H1 (cell line): ENCODE measurements around the gene LTBP1. TPM values are rescaled to one million over a fixed set of nuclear protein-coding genes. Genes with fewer than 3 reads are reported as not detected.

Experiments used
- CTCF ChIA-PET: fragments of 300-600 bp; sonication (Branson Sonifier 250); formaldehyde crosslinking; loops from one replicate; lab custom pipeline; 2021; ENCODE audit not compliant: partially characterized antibody; lab: Charles Lee
- POLR2A ChIA-PET: fragments of 300-600 bp; sonication (Branson Sonifier 250); formaldehyde crosslinking; loops from one replicate; lab custom pipeline; 2021; ENCODE audit warnings: inconsistent platforms; ENCODE audit not compliant: partially characterized antibody; lab: Charles Lee
- DNase-seq, 2 experiments: peaks; one replicate each; pipeline versions ENCODE4 v3.0.0 to v3.0.0-alpha.2; 2010 to 2022; ENCODE audit warnings: low spot score in 2 of 2, low read depth in 1 of 2, mixed read lengths in 1 of 2
- FAIRE-seq: peaks from 2 replicates; lab custom pipeline; 2011; peaks lifted over from hg19 to GRCh38; lab: Jason Lieb, UNC
- H2AFZ ChIP-seq: 2 replicates; pipeline ENCODE4 v1.8.1; 2012; ENCODE audit warnings: low read length, inconsistent platforms
- H2AK5ac ChIP-seq: 2 replicates; pipeline ENCODE4 v1.6.1; 2013; ENCODE audit warnings: low read depth, low read length
- H2BK120ac ChIP-seq: replicated peaks from 2 replicates; pipeline ENCODE3; 2013; ENCODE audit warnings: low read depth, low read length, inconsistent platforms
- H2BK12ac ChIP-seq: 2 replicates; pipeline ENCODE4 v1.6.1; 2013; ENCODE audit warnings: low read depth, low read length
- H2BK15ac ChIP-seq: 2 replicates; pipeline ENCODE4 v1.6.1; 2013; ENCODE audit warnings: low read length
- H2BK20ac ChIP-seq: 2 replicates; pipeline ENCODE4 v1.6.1; 2013; ENCODE audit warnings: low read length
- H2BK5ac ChIP-seq: 2 replicates; pipeline ENCODE4 v1.6.1; 2013; ENCODE audit warnings: low read depth, low read length
- H3K14ac ChIP-seq: 2 replicates; pipeline ENCODE4 v1.6.1; 2013; ENCODE audit warnings: inconsistent platforms; ENCODE audit not compliant: insufficient read length
- H3K18ac ChIP-seq: 2 replicates; pipeline ENCODE4 v1.6.1; 2013; ENCODE audit warnings: low read length; ENCODE audit errors: extremely low read depth
- H3K23ac ChIP-seq: 2 replicates; pipeline ENCODE4 v1.6.1; 2013; ENCODE audit warnings: inconsistent platforms; ENCODE audit not compliant: insufficient read length
- H3K23me2 ChIP-seq: 2 replicates; pipeline ENCODE4 v1.6.1; 2013; ENCODE audit warnings: low read depth, low read length
- H3K27ac ChIP-seq: 2 replicates; pipeline ENCODE4 v1.6.1; 2011; ENCODE audit warnings: low read depth, low read length, inconsistent platforms
- H3K27me3 ChIP-seq, 4 experiments: replicated peaks in 1 of 4; 1 replicate in 1 of 4; 2 replicates in 3 of 4; pipeline versions ENCODE4 v1.6.1 to v1.8.1; 2011 to 2013; ENCODE audit warnings: low read length in 3 of 4, mild to moderate bottlenecking in 3 of 4, inconsistent platforms in 2 of 4, mixed read lengths in 2 of 4, moderate library complexity in 1 of 4; ENCODE audit not compliant: control insufficient read depth in 3 of 4, insufficient read depth in 3 of 4; ENCODE audit errors: extremely low read depth in 1 of 4
- H3K36me3 ChIP-seq, 4 experiments: 2 replicates each; pipeline versions ENCODE4 v1.6.1 to v1.8.1; 2011 to 2013; ENCODE audit warnings: mild to moderate bottlenecking in 4 of 4, low read length in 3 of 4, moderate library complexity in 2 of 4, control low read depth in 1 of 4, inconsistent platforms in 1 of 4; ENCODE audit not compliant: insufficient read depth in 4 of 4, control insufficient read depth in 2 of 4
- H3K4ac ChIP-seq: replicated peaks from 2 replicates; pipeline ENCODE3; 2013; ENCODE audit warnings: low read length, low read depth, mixed read lengths, inconsistent platforms; ENCODE audit not compliant: insufficient read length
- H3K4me1 ChIP-seq, 4 experiments: replicated peaks in 1 of 4; 1 replicate in 1 of 4; 2 replicates in 3 of 4; pipeline versions ENCODE4 v1.6.1 to v1.8.1; 2011 to 2013; ENCODE audit warnings: low read length in 3 of 4, inconsistent platforms in 2 of 4, mixed read lengths in 1 of 4; ENCODE audit not compliant: insufficient read depth in 4 of 4, control insufficient read depth in 3 of 4
- H3K4me2 ChIP-seq, 2 experiments: 2 replicates each; pipeline versions ENCODE4 v1.6.1 to v1.8.1; 2011 to 2013; ENCODE audit warnings: low read depth in 2 of 2, low read length in 2 of 2, control low read depth in 1 of 2, inconsistent platforms in 1 of 2, mild to moderate bottlenecking in 1 of 2; ENCODE audit not compliant: insufficient read depth in 1 of 2
- H3K4me3 ChIP-seq, 4 experiments: fragments of 200-600, 300-600 bp in 1 of 4; sonication (generic), shearing (Covaris generic), sonication (Bioruptor Twin) in 1 of 4; 2 replicates each; pipeline versions ENCODE4 v1.5.1 to v1.8.1; 2011 to 2016; ENCODE audit warnings: low read length in 4 of 4, low read depth in 3 of 4, control low read depth in 2 of 4, inconsistent platforms in 2 of 4, mild to moderate bottlenecking in 2 of 4, mixed read lengths in 1 of 4, moderate library complexity in 1 of 4; ENCODE audit not compliant: insufficient read depth in 2 of 4; ENCODE audit errors: extremely low read depth in 1 of 4
- H3K56ac ChIP-seq: replicated peaks from 2 replicates; pipeline ENCODE3; 2013; ENCODE audit warnings: low read depth, mild to moderate bottlenecking, mixed read lengths, low read length, inconsistent platforms; ENCODE audit not compliant: insufficient read length
- H3K79me1 ChIP-seq: 2 replicates; pipeline ENCODE4 v1.6.1; 2013; ENCODE audit warnings: low read depth, low read length, control low read depth
- H3K79me2 ChIP-seq, 2 experiments: 2 replicates each; pipeline versions ENCODE4 v1.6.1 to v1.8.1; 2012 to 2013; ENCODE audit warnings: low read length in 2 of 2, mild to moderate bottlenecking in 2 of 2, inconsistent platforms in 1 of 2; ENCODE audit not compliant: insufficient read depth in 2 of 2, control insufficient read depth in 1 of 2
- H3K9ac ChIP-seq, 4 experiments: replicated peaks in 1 of 4; 1 replicate in 1 of 4; 2 replicates in 3 of 4; pipeline versions ENCODE4 v1.6.1 to v1.8.1; 2011 to 2013; ENCODE audit warnings: low read depth in 3 of 4, low read length in 3 of 4, control low read depth in 2 of 4, mild to moderate bottlenecking in 2 of 4, moderate library complexity in 2 of 4, inconsistent platforms in 1 of 4; ENCODE audit errors: extremely low read depth in 1 of 4
- H3K9me3 ChIP-seq, 2 experiments: 2 replicates each; pipeline versions ENCODE4 v1.6.1 to v1.8.1; 2012 to 2013; ENCODE audit warnings: mild to moderate bottlenecking in 2 of 2, moderate library complexity in 2 of 2, control low read depth in 1 of 2, inconsistent platforms in 1 of 2, low read depth in 1 of 2, low read length in 1 of 2, mixed read lengths in 1 of 2; ENCODE audit not compliant: insufficient read depth in 2 of 2
- H4K20me1 ChIP-seq, 2 experiments: replicated peaks in 1 of 2; 2 replicates each; pipeline versions ENCODE3 to v1.8.1; 2011 to 2013; ENCODE audit warnings: inconsistent platforms in 2 of 2, low read length in 2 of 2, mild to moderate bottlenecking in 1 of 2; ENCODE audit not compliant: insufficient read depth in 2 of 2, control insufficient read depth in 1 of 2
- H4K5ac ChIP-seq: 2 replicates; pipeline ENCODE4 v1.6.1; 2013; ENCODE audit warnings: low read length, low read depth, mixed read lengths, inconsistent platforms; ENCODE audit not compliant: insufficient read length
- H4K8ac ChIP-seq: 2 replicates; pipeline ENCODE4 v1.8.0; 2013; ENCODE audit warnings: mild to moderate bottlenecking, moderate library complexity, low read length, inconsistent platforms; ENCODE audit not compliant: insufficient read depth; ENCODE audit errors: extremely low read depth
- H4K91ac ChIP-seq: replicated peaks from 2 replicates; pipeline ENCODE3; 2013; ENCODE audit warnings: low read length, mixed read lengths, inconsistent platforms; ENCODE audit not compliant: insufficient read length
- HDAC6 ChIP-seq: IDR thresholded peaks from one replicate; pipeline ENCODE4 v1.7.1; 2012; ENCODE audit warnings: low read depth, mild to moderate bottlenecking, inconsistent platforms, low read length, moderate library complexity
- JUND ChIP-seq: IDR thresholded peaks from 2 replicates; pipeline ENCODE4 v1.6.1; 2011; ENCODE audit warnings: mild to moderate bottlenecking, improper control_type of control experiment, low read length
- POLR2AphosphoS5 ChIP-seq: IDR thresholded peaks from 2 replicates; pipeline ENCODE4 v1.6.1; 2011; ENCODE audit warnings: low read depth, low read length
- WGBS, 2 experiments: shearing (Covaris generic) in 1 of 2; methylation state at CpG; one replicate each; pipeline versions ENCODE4 v1.1.6 to v1.1.7; 2013 to 2015; ENCODE audit warnings: low lambda C conversion rate in 2 of 2, mixed read lengths in 2 of 2, inconsistent platforms in 1 of 2, low coverage in 1 of 2, missing lambda C conversion rate in 1 of 2; ENCODE audit not compliant: insufficient replicate concordance in 2 of 2, insufficient coverage in 1 of 2, insufficient read length in 1 of 2; ENCODE audit errors: extremely low coverage in 1 of 2, missing lambda C conversion rate in 1 of 2; 5-methylcytosine and 5-hydroxymethylcytosine counted together
- polyA plus RNA-seq, 7 experiments: library from polyadenylated mRNA; depleted of rRNA in 3 of 7; stranded (reverse) in 5 of 7; unstranded in 2 of 7; fragments of >200 nt in 5 of 7; fragments of 200-250 nt in 2 of 7; gene quantifications; 1 replicate in 5 of 7; 2 replicates in 1 of 7; 4 replicates in 1 of 7; pipeline versions ENCODE4 v1.2.1 to v1.2.3, GENCODE V29; 2011 to 2013; ENCODE audit warnings: missing spikeins in 2 of 7, mixed read lengths in 2 of 7
- total RNA-seq: library from RNA; stranded (reverse); fragmentation: NEBNext Ultra II Directional; extraction: Animal tissue kit (Norgen Biotek cat#: 25700); gene quantifications from 2 replicates; pipeline ENCODE4 v1.2.1, GENCODE V29; 2021

Gene LTBP1
- total and polyA plus RNA-seq, 2 of the 8 experiments (the other 6 are each of a cell fraction or from before 2014, with no cell fraction given), result 15.4 to 24.7 TPM

- POLR2A ChIA-PET, result no interaction called here
- H3K9ac ChIP-seq, result no peak overlapping the region
- no peak overlapping the region for H3K14ac ChIP-seq
- H2AFZ ChIP-seq, result no peak overlapping the region
- H2BK12ac ChIP-seq, result no peak overlapping the region
- no peaks in the 10 kb centered on the region for H3K4me1 ChIP-seq
- no peaks in the 10 kb centered on the region for H3K79me1 ChIP-seq
- FAIRE-seq, result no peak
- no peak overlapping the region for H2BK120ac ChIP-seq
- H4K20me1 ChIP-seq, result no peaks in the 10 kb centered on the region
- no peak overlapping the region for H2AK5ac ChIP-seq
- no peaks in the 10 kb centered on the region for H3K27me3 ChIP-seq
- H3K23ac ChIP-seq, result no peak overlapping the region
- CTCF ChIA-PET, result interaction anchor here (1.0 kb wide), 1 partner anchor 34 kb away, joined by 3 read pairs; no protein-coding TSS in a partner anchor
- H2BK15ac ChIP-seq, result no peak overlapping the region
- H4K91ac ChIP-seq, result no peak overlapping the region
- H3K79me2 ChIP-seq, result no peaks in the 10 kb centered on the region
- no peak overlapping the region for H3K4me3 ChIP-seq
- no peak overlapping the region for H3K4ac ChIP-seq
- no peaks in the 10 kb centered on the region for H3K36me3 ChIP-seq
- H2BK20ac ChIP-seq, result no peak overlapping the region
- no peaks in the 10 kb centered on the region for H3K23me2 ChIP-seq
- no peak overlapping the region for H4K5ac ChIP-seq
- H4K8ac ChIP-seq, result no peak overlapping the region
- H3K9me3 ChIP-seq, result no peaks in the 10 kb centered on the region
- no peak overlapping the region for H3K18ac ChIP-seq
- no peak for TF ChIP-seq POLR2AphosphoS5
- TF ChIP-seq HDAC6, result no peak
- no peak for TF ChIP-seq JUND
- no peak overlapping the region for H3K27ac ChIP-seq
- H3K56ac ChIP-seq, result no peak overlapping the region
- DNase-seq, result no peak
- 97% methylated on average over 4 of the region's 4 CpGs; no CpG with 5 or more reads in 1 of the 2 experiments for WGBS, 2 experiments
- no peak overlapping the region for H3K4me2 ChIP-seq
- no peak overlapping the region for H2BK5ac ChIP-seq
These were observed 391.2 kb downstream of the LTBP1 start for GRCh38 chr2:33337981-33338380.
